Loucy (cell line): ENCODE measurements around the gene NIPA2.

Experiments
- H2AFZ ChIP-seq: fragments of 200-600 bp; sonication (generic); 2 replicates; pipeline ENCODE4 v1.6.0; 2016; ENCODE audit warnings: antibody characterized with exemption, mild to moderate bottlenecking, low read length, moderate library complexity
- H3F3A ChIP-seq: fragments of 200-600 bp; 2 replicates; pipeline ENCODE4 v1.6.0; 2016; ENCODE audit warnings: antibody characterized with exemption, low read depth, mild to moderate bottlenecking
- H3K27me3 ChIP-seq: fragments of 200-600 bp; sonication (generic); 2 replicates; pipeline ENCODE4 v1.6.1; 2014; ENCODE audit warnings: low read length, mild to moderate bottlenecking; ENCODE audit not compliant: insufficient read depth, poor library complexity, severe bottlenecking
- H3K36me3 ChIP-seq: fragments of 200-600 bp; sonication (generic); 2 replicates; pipeline ENCODE4 v1.6.1; 2016; ENCODE audit warnings: low read length; ENCODE audit not compliant: insufficient read depth
- H3K4me1 ChIP-seq: fragments of 200-600 bp; sonication (generic); 2 replicates; pipeline ENCODE4 v1.5.1; 2014; ENCODE audit warnings: low read length, mild to moderate bottlenecking; ENCODE audit not compliant: insufficient read depth, poor library complexity, severe bottlenecking
- H3K4me2 ChIP-seq: fragments of 200-600 bp; sonication (generic); 2 replicates; pipeline ENCODE4 v1.6.0; 2014; ENCODE audit warnings: antibody characterized with exemption, low read length, low read depth, mild to moderate bottlenecking; ENCODE audit not compliant: poor library complexity, severe bottlenecking
- H3K4me3 ChIP-seq: fragments of 200-600 bp; sonication (generic); 2 replicates; pipeline ENCODE4 v1.5.1; 2014; ENCODE audit warnings: low read length, mild to moderate bottlenecking, mixed read lengths; ENCODE audit not compliant: poor library complexity, severe bottlenecking
- H3K79me2 ChIP-seq: fragments of 200-600 bp; sonication (generic); 2 replicates; pipeline ENCODE4 v1.6.1; 2014; ENCODE audit warnings: low read length; ENCODE audit not compliant: insufficient read depth
- H3K9ac ChIP-seq: fragments of 200-600 bp; sonication (generic); 2 replicates; pipeline ENCODE4 v1.6.0; 2014; ENCODE audit warnings: mild to moderate bottlenecking, low read depth, low read length, moderate library complexity; ENCODE audit not compliant: poor library complexity, severe bottlenecking
- H3K9me2 ChIP-seq: fragments of 200-600 bp; sonication (generic); replicated peaks from 2 replicates; pipeline ENCODE4 v1.6.1; 2016; ENCODE audit warnings: low read depth, low read length, mixed read lengths
- H3K9me3 ChIP-seq: fragments of 200-600 bp; sonication (generic); 2 replicates; pipeline ENCODE4 v1.6.1; 2014; ENCODE audit warnings: mild to moderate bottlenecking, antibody characterized with exemption, low read length, low read depth; ENCODE audit not compliant: insufficient read depth
- H4K20me1 ChIP-seq: fragments of 200-600 bp; sonication (generic); 2 replicates; pipeline ENCODE4 v1.6.0; 2014; ENCODE audit warnings: antibody characterized with exemption, low read length, mild to moderate bottlenecking; ENCODE audit not compliant: insufficient read depth, poor library complexity, severe bottlenecking
- EZH2phosphoT487 ChIP-seq: fragments of 200-600 bp; IDR thresholded peaks from 2 replicates; pipeline ENCODE4 v1.6.1; 2018; ENCODE audit warnings: antibody characterized with exemption, mild to moderate bottlenecking, moderate library complexity, borderline replicate concordance
- TF ChIP-seq, protein P1 (sequence below): fragments of 200-600 bp; sonication (generic); conservative IDR thresholded peaks from 2 replicates; pipeline ENCODE4 v1.5.1; 2014; ENCODE audit warnings: mild to moderate bottlenecking, antibody characterized with exemption, low read length

The NIPA2 gene

GRCh38 chr15:22911306-22911705 is 72.8 kb downstream of the NIPA2 start:
- H3K36me3 ChIP-seq = no peaks in the 10 kb centered on the region

DNA sequence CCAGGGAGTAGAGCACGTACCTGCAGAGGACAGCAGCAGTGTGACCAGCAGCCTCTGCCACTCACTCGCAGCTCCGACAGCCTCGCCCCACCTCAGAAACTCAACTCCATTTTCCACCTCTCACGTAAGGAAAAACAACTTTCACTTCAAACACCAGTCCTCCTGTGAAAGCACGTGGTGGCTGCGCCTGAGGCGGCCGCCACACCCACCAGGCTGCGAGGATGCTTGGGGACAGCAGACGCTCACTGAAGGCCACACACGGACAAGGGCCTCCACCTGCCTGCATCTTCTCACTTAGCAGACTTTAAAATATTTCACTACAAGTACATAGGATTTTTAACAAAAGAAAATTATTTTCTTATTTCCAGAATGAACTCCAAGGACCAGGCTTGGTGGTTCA is 73.8 kb downstream of the NIPA2 start:
- Histone ChIP-seq H3K27me3 (no peaks in the 10 kb centered on the region), H3K79me2 (no peaks in the 10 kb centered on the region), H3K9ac (no peak overlapping the region), H3K4me1 (no peaks in the 10 kb centered on the region), H3K9me3 (no peaks in the 10 kb centered on the region), H2AFZ (no peak overlapping the region), H4K20me1 (no peaks in the 10 kb centered on the region), H3F3A (no peaks in the 10 kb centered on the region), H3K36me3 (no peaks in the 10 kb centered on the region), H3K4me3 (no peak overlapping the region), H3K4me2 (no peak overlapping the region), H3K9me2 (no peaks in the 10 kb centered on the region)
- TF ChIP-seq, protein P1, sequence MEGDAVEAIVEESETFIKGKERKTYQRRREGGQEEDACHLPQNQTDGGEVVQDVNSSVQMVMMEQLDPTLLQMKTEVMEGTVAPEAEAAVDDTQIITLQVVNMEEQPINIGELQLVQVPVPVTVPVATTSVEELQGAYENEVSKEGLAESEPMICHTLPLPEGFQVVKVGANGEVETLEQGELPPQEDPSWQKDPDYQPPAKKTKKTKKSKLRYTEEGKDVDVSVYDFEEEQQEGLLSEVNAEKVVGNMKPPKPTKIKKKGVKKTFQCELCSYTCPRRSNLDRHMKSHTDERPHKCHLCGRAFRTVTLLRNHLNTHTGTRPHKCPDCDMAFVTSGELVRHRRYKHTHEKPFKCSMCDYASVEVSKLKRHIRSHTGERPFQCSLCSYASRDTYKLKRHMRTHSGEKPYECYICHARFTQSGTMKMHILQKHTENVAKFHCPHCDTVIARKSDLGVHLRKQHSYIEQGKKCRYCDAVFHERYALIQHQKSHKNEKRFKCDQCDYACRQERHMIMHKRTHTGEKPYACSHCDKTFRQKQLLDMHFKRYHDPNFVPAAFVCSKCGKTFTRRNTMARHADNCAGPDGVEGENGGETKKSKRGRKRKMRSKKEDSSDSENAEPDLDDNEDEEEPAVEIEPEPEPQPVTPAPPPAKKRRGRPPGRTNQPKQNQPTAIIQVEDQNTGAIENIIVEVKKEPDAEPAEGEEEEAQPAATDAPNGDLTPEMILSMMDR = no peak
- TF ChIP-seq EZH2phosphoT487 = no peak

More at GRCh38 chr15:22911306-22911705, 72.8 kb downstream of the NIPA2 start:
- TF ChIP-seq, protein P1 = no peak
- TF ChIP-seq EZH2phosphoT487 = no peak
- Histone ChIP-seq H3K79me2 (no peaks in the 10 kb centered on the region), H3K9ac (no peak overlapping the region), H3K9me2 (no peaks in the 10 kb centered on the region), H3F3A (no peaks in the 10 kb centered on the region), H3K4me3 (no peak overlapping the region), H3K4me2 (no peak overlapping the region), H3K27me3 (no peaks in the 10 kb centered on the region), H4K20me1 (no peaks in the 10 kb centered on the region), H2AFZ (no peak overlapping the region), H3K4me1 (no peaks in the 10 kb centered on the region), H3K9me3 (no peaks in the 10 kb centered on the region)

GRCh38 chr15:22913646-22914380 is 75.3 kb downstream of the NIPA2 start:
- no peaks in the 10 kb centered on the region for H3K36me3 ChIP-seq
- H3K9me3 ChIP-seq = no peaks in the 10 kb centered on the region
- H3K79me2 ChIP-seq = no peaks in the 10 kb centered on the region
- H3K9me2 ChIP-seq = no peaks in the 10 kb centered on the region
- no peaks in the 10 kb centered on the region for H3K4me1 ChIP-seq
- no peak overlapping the region for H3K4me2 ChIP-seq
- H3K27me3 ChIP-seq = no peaks in the 10 kb centered on the region
- H3K4me3 ChIP-seq = no peak overlapping the region
- no peak overlapping the region for H3K9ac ChIP-seq
- no peak for TF ChIP-seq EZH2phosphoT487
- TF ChIP-seq, protein P1 = no peak
- no peaks in the 10 kb centered on the region for H4K20me1 ChIP-seq
- H3F3A ChIP-seq = no peaks in the 10 kb centered on the region
- no peak overlapping the region for H2AFZ ChIP-seq
